A673 (cell line): Measurements from ENCODE around the gene NTRK3. TPM values are rescaled to one million over a fixed set of nuclear protein-coding genes. Genes with fewer than 3 reads are reported as not detected.

ENCODE experiments used
- BruUV-seq: library from RNA; stranded (reverse); fragments of 400-500 nt; replicated peaks from 2 replicates; lab custom pipeline; 2021; lab: Mats Ljungman, UMichigan
- CTCF ChIA-PET: fragments of 300-600 bp; sonication (Branson Sonifier 250); formaldehyde crosslinking; loops from one replicate; lab custom pipeline; 2022; ENCODE audit warnings: antibody characterized with exemption; lab: Charles Lee
- POLR2A ChIA-PET: fragments of 300-600 bp; sonication (Branson Sonifier 250); formaldehyde crosslinking; loops from one replicate; lab custom pipeline; 2022; ENCODE audit warnings: antibody characterized with exemption; ENCODE audit not compliant: low non-redundant PET; lab: Charles Lee
- DNase-seq: peaks from one replicate; pipeline ENCODE4 v3.0.0-alpha.2; 2015; ENCODE audit warnings: low spot score
- H3K27ac ChIP-seq: fragments of 200-600 bp; sonication (generic); 2 replicates; pipeline ENCODE4 v1.5.1; 2016; ENCODE audit warnings: mixed run types, low read depth, mild to moderate bottlenecking, mixed read lengths, antibody characterized with exemption, low read length; ENCODE audit not compliant: poor library complexity, severe bottlenecking
- H3K27me3 ChIP-seq: fragments of 200-600 bp; sonication (generic); replicated peaks from 2 replicates; pipeline ENCODE4 v1.6.1; 2017; ENCODE audit warnings: mixed run types, low read depth, mild to moderate bottlenecking, mixed read lengths, antibody characterized with exemption, low read length; ENCODE audit not compliant: insufficient read depth, poor library complexity
- H3K36me3 ChIP-seq: fragments of 200-600 bp; sonication (generic); 2 replicates; pipeline ENCODE4 v1.6.1; 2016; ENCODE audit warnings: mixed run types, mild to moderate bottlenecking, mixed read lengths, antibody characterized with exemption, low read length; ENCODE audit not compliant: insufficient read depth, poor library complexity, severe bottlenecking
- H3K4me1 ChIP-seq: fragments of 200-600 bp; sonication (generic); 2 replicates; pipeline ENCODE4 v1.6.1; 2017; ENCODE audit warnings: mixed run types, mild to moderate bottlenecking, mixed read lengths, antibody characterized with exemption, low read length; ENCODE audit not compliant: insufficient read depth, poor library complexity, severe bottlenecking
- H3K4me3 ChIP-seq: fragments of 200-600 bp; sonication (generic); 2 replicates; pipeline ENCODE4 v1.5.1; 2016; ENCODE audit warnings: low read depth, mixed run types, mild to moderate bottlenecking, mixed read lengths, low read length; ENCODE audit not compliant: poor library complexity, severe bottlenecking
- H3K9me3 ChIP-seq: fragments of 200-600 bp; sonication (generic); 2 replicates; pipeline ENCODE4 v1.6.1; 2016; ENCODE audit warnings: mixed run types, low read depth, mild to moderate bottlenecking, mixed read lengths, antibody characterized with exemption, low read length; ENCODE audit not compliant: poor library complexity, severe bottlenecking
- EZH2 ChIP-seq: fragments of 200-600 bp; sonication (generic); IDR thresholded peaks from 2 replicates; pipeline ENCODE4 v1.6.1; 2017; ENCODE audit warnings: borderline replicate concordance, low read depth, mild to moderate bottlenecking, mixed read lengths, antibody characterized with exemption, low read length; ENCODE audit not compliant: poor library complexity, severe bottlenecking
- intact Hi-C: fragments of 100-400 bp; cut with micrococcal nuclease; formaldehyde crosslinking; loops from one replicate; pipeline ENCODE4 v1.10.0; 2022; ENCODE audit not compliant: unreplicated experiment
- total RNA-seq: library from RNA; stranded (reverse); gene quantifications from 2 replicates; pipeline ENCODE4 v1.2.3, GENCODE V29; 2021
- TF ChIP-seq, protein P1 (sequence below): fragments of 300-800, 200-600 bp; sonication (generic); conservative IDR thresholded peaks from 2 replicates; pipeline ENCODE4 v1.5.1; 2017; ENCODE audit warnings: low read depth, mild to moderate bottlenecking, antibody characterized with exemption, low read length, moderate library complexity, mixed read lengths

NTRK3 gene
- total RNA-seq, 1 experiment from 2014 or later = not detected

- ChIA-PET CTCF (no interaction called here), POLR2A (no interaction called here)
- no peak overlapping the region for H3K4me3 ChIP-seq
- H3K27me3 ChIP-seq = no peaks in the 10 kb centered on the region
- BruUV-seq = no TSS peak
- intact Hi-C loops = no loop called here
- H3K4me1 ChIP-seq = no peaks in the 10 kb centered on the region
- no peaks in the 10 kb centered on the region for H3K9me3 ChIP-seq
- TF ChIP-seq, protein P1, sequence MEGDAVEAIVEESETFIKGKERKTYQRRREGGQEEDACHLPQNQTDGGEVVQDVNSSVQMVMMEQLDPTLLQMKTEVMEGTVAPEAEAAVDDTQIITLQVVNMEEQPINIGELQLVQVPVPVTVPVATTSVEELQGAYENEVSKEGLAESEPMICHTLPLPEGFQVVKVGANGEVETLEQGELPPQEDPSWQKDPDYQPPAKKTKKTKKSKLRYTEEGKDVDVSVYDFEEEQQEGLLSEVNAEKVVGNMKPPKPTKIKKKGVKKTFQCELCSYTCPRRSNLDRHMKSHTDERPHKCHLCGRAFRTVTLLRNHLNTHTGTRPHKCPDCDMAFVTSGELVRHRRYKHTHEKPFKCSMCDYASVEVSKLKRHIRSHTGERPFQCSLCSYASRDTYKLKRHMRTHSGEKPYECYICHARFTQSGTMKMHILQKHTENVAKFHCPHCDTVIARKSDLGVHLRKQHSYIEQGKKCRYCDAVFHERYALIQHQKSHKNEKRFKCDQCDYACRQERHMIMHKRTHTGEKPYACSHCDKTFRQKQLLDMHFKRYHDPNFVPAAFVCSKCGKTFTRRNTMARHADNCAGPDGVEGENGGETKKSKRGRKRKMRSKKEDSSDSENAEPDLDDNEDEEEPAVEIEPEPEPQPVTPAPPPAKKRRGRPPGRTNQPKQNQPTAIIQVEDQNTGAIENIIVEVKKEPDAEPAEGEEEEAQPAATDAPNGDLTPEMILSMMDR = no peak
- TF ChIP-seq EZH2 = no peak
- DNase-seq = no peak
- no peaks in the 10 kb centered on the region for H3K36me3 ChIP-seq
- no peak overlapping the region for H3K27ac ChIP-seq
These were observed 236.9 kb downstream of the NTRK3 start for GRCh38 chr15:88019656-88020055.

DNA sequence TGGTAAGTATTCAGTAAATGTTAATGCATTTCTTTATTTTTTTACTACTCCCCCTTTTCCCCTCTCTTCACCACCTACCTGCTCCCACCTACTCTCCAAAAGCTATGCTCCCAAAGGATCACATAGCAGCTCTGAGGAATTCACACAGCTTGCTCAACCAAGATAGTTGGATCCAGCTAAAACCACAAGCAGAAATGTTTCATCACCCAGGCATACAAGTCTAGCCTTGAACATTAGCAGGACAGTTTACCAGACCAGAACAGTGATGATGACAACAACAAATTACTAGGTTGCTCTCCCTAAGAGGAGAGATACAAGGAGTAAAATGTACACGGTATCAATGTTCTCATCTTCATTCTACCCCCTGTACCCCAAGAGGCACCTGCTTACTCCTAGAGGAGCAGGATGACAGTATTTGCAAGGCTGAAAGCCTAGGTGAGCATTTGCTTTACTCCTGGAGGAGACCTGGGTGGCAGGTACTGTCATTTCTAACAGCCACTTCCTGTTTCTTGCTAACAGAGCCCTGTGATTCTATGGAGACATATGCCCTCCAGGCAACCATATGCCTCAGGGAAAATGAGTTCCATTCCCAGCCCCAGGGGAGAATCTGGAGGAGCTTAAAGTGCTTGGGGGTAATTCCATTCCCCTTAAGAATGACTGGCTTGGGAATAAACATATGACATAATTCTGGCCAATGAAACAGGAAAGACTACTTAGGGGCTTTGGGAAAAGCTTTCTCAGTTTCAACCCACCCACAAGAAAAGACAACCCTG lies 237.5 kb downstream of the NTRK3 start:
- no peaks in the 10 kb centered on the region for H3K4me1 ChIP-seq
- CTCF ChIA-PET = no interaction called here

GRCh38 chr15:88017753-88018152 lies 238.8 kb downstream of the NTRK3 start:
- intact Hi-C loops = no loop called here
- TF ChIP-seq EZH2 = no peak
- TF ChIP-seq, protein P1 = no peak
- no peak overlapping the region for H3K27ac ChIP-seq
- ChIA-PET CTCF (no interaction called here), POLR2A (no interaction called here)
- no peaks in the 10 kb centered on the region for H3K9me3 ChIP-seq
- H3K4me3 ChIP-seq = no peak overlapping the region
- no peaks in the 10 kb centered on the region for H3K27me3 ChIP-seq
- H3K4me1 ChIP-seq = no peaks in the 10 kb centered on the region
- H3K36me3 ChIP-seq = no peaks in the 10 kb centered on the region
- DNase-seq = no peak
- BruUV-seq = no TSS peak

More for the DNA sequence above, 237.5 kb downstream of the NTRK3 start:
- no TSS peak for BruUV-seq
- Histone ChIP-seq H3K27ac (no peak overlapping the region), H3K4me3 (no peak overlapping the region), H3K27me3 (no peaks in the 10 kb centered on the region), H3K9me3 (no peaks in the 10 kb centered on the region), H3K36me3 (no peaks in the 10 kb centered on the region)
- no peak for DNase-seq
- TF ChIP-seq, protein P1 = no peak
- TF ChIP-seq EZH2 = no peak
- POLR2A ChIA-PET = no interaction called here
- intact Hi-C loops = no loop called here
